Tibial artery (tissue), 4 donors: Measurements from ENCODE around the gene TCEA3.

Experiments
- DNase-seq, 2 donors: peaks; one replicate each; pipeline ENCODE4 v3.0.0-alpha.2; 2019
- H3K27ac ChIP-seq, 2 donors: fragments of 200-600 bp; sonication (generic) in 1 of 2; 1 replicate in 1 of 2; 2 replicates in 1 of 2; pipeline ENCODE4 v1.5.1; 2018 to 2019; ENCODE audit warnings: mild to moderate bottlenecking in 1 of 2
- H3K27me3 ChIP-seq, 2 donors: fragments of 200-600 bp; sonication (generic) in 1 of 2; one replicate each; pipeline versions ENCODE4 v1.5.1 to v1.6.0; 2016 to 2019
- H3K36me3 ChIP-seq, 3 donors: fragments of 200-600 bp; sonication (generic) in 2 of 3; one replicate each; pipeline ENCODE4 v1.5.1; 2016 to 2019; ENCODE audit warnings: mild to moderate bottlenecking in 2 of 3
- H3K4me1 ChIP-seq, 4 donors: fragments of 200-600 bp; sonication (generic) in 2 of 4; 1 replicate in 3 of 4; 2 replicates in 1 of 4; pipeline ENCODE4 v1.5.1; 2016 to 2019
- H3K4me3 ChIP-seq, 2 donors: fragments of 200-600 bp; sonication (generic) in 1 of 2; 1 replicate in 1 of 2; 2 replicates in 1 of 2; pipeline ENCODE4 v1.5.1; 2018 to 2019; ENCODE audit warnings: mild to moderate bottlenecking in 2 of 2
- H3K9me3 ChIP-seq, 3 donors: fragments of 200-600 bp; sonication (generic) in 1 of 3; one replicate each; pipeline ENCODE4 v1.5.1; 2016 to 2019
- intact Hi-C: fragments of 100-400 bp; cut with DNase I; formaldehyde crosslinking; loops from one replicate; pipeline ENCODE4 v1.15.0; 2023; ENCODE audit warnings: low total_unique reads
- TF ChIP-seq, protein P1 (sequence below), 2 experiments: fragments of 200-600 bp in 1 of 2; fragments of 450-650 bp in 1 of 2; IDR thresholded peaks; one replicate each; pipeline ENCODE4 v1.5.1; 2017 to 2019; ENCODE audit warnings: antibody characterized with exemption in 2 of 2, mild to moderate bottlenecking in 1 of 2, moderate library complexity in 1 of 2

Gene TCEA3

DNA sequence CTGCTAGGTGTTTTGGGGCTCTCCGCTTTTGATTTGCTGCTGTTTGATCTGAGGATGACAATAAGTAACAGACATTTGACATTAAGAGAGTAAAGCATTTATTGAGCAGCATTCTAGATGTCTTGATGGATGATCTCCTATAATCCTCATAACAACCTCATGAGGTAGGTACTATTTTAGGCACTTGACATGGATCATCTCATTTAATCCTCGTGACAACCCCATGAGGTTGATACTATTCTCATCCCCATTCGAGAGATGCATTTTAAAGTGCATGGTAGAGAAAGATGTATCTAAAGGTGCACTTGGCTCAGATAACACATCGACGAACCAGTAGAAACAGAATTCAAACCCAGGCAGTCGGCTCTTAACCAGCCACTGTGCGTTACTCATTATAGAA is 26.6 kb downstream of the TCEA3 start:
- intact Hi-C loops, result no loop called here
- no peak for DNase-seq
- Histone ChIP-seq H3K27me3 (no peaks in the 10 kb centered on the region), H3K4me1 (peaks cover 0 to 13% (median 5%) of the 10 kb centered on the region in 4 donors), H3K9me3 (no peaks in the 10 kb centered on the region), H3K27ac (no peak overlapping the region), H3K4me3 (no peak overlapping the region), H3K36me3 (peaks cover 11 to 54% (median 20%) of the 10 kb centered on the region in 3 donors)
- TF ChIP-seq, protein P1, sequence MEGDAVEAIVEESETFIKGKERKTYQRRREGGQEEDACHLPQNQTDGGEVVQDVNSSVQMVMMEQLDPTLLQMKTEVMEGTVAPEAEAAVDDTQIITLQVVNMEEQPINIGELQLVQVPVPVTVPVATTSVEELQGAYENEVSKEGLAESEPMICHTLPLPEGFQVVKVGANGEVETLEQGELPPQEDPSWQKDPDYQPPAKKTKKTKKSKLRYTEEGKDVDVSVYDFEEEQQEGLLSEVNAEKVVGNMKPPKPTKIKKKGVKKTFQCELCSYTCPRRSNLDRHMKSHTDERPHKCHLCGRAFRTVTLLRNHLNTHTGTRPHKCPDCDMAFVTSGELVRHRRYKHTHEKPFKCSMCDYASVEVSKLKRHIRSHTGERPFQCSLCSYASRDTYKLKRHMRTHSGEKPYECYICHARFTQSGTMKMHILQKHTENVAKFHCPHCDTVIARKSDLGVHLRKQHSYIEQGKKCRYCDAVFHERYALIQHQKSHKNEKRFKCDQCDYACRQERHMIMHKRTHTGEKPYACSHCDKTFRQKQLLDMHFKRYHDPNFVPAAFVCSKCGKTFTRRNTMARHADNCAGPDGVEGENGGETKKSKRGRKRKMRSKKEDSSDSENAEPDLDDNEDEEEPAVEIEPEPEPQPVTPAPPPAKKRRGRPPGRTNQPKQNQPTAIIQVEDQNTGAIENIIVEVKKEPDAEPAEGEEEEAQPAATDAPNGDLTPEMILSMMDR (IDR thresholded peaks at IDR 0.05), result no peak

- peaks cover 11 to 43% (median 20%) of the 10 kb centered on the region in 3 donors for H3K36me3 ChIP-seq
Observed at GRCh38 chr1:23396380-23396779, 28.2 kb downstream of the TCEA3 start.

DNA sequence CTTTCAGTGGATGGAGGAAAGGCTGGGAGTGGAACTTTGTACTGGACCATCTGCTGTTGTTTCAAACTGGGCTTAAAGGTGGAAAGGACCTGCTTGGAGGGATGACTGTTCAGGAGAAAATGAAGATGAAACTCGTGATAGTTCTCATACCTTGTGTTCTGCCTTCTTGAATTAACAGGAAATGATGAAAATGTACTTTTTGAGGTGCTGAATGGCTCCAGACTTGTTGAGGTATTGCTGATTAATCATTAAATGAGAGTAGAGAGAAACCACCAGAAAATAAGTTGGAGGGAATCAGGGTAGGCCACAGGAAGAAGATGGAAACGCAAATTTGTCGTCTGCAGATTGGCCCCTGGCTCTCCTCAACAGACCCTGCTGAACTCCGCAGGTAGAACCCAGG is 28.7 kb downstream of the TCEA3 start:
- no peak overlapping the region for H3K4me3 ChIP-seq
- H3K36me3 ChIP-seq, result peaks cover 11 to 43% (median 20%) of the 10 kb centered on the region in 3 donors
- DNase-seq, result no peak
- intact Hi-C loops, result no loop called here
- no peaks in the 10 kb centered on the region for H3K27me3 ChIP-seq
- no peaks in the 10 kb centered on the region for H3K9me3 ChIP-seq
- no peak overlapping the region for H3K27ac ChIP-seq
- peaks cover 0 to 7% (median 2%) of the 10 kb centered on the region in 4 donors for H3K4me1 ChIP-seq
- TF ChIP-seq, protein P1 (IDR thresholded peaks at IDR 0.05), result no peak

More at GRCh38 chr1:23396380-23396779, 28.2 kb downstream of the TCEA3 start:
- Histone ChIP-seq H3K4me1 (peaks cover 0 to 10% (median 2%) of the 10 kb centered on the region in 4 donors), H3K27ac (no peak overlapping the region), H3K27me3 (no peaks in the 10 kb centered on the region), H3K9me3 (no peaks in the 10 kb centered on the region), H3K4me3 (no peak overlapping the region)
- TF ChIP-seq, protein P1 (IDR thresholded peaks at IDR 0.05), result no peak
- no peak for DNase-seq
- intact Hi-C loops, result no loop called here

GRCh38 chr1:23395154-23395724 is 29.3 kb downstream of the TCEA3 start:
- Histone ChIP-seq H3K4me3 (no peak overlapping the region), H3K9me3 (no peaks in the 10 kb centered on the region), H3K27ac (peak overlapping the region; percentile 37), H3K36me3 (peaks cover 11 to 48% (median 20%) of the 10 kb centered on the region in 3 donors), H3K4me1 (peaks cover 0 to 7% (median 2%) of the 10 kb centered on the region in 4 donors), H3K27me3 (no peaks in the 10 kb centered on the region)
- intact Hi-C loops, result no loop called here
- no peak for DNase-seq
- TF ChIP-seq, protein P1 (IDR thresholded peaks at IDR 0.05), result no peak

- no peaks in the 10 kb centered on the region for H3K27me3 ChIP-seq
- TF ChIP-seq, protein P1 (IDR thresholded peaks at IDR 0.05), result no peak
- peaks cover 11 to 43% (median 20%) of the 10 kb centered on the region in 3 donors for H3K36me3 ChIP-seq
- H3K9me3 ChIP-seq, result no peaks in the 10 kb centered on the region
- H3K4me3 ChIP-seq, result no peak overlapping the region
- peak overlapping the region; percentile 37 for H3K27ac ChIP-seq
- peaks cover 0 to 7% (median 2%) of the 10 kb centered on the region in 4 donors for H3K4me1 ChIP-seq
- intact Hi-C loops, result no loop called here
- DNase-seq, result peak; percentile 87 to 89
Observed at GRCh38 chr1:23394684-23395083, 29.9 kb downstream of the TCEA3 start.
